Hepatocyte (in vitro differentiated cells): ENCODE results near the gene RAB3C. TPM values are rescaled to one million over a fixed set of nuclear protein-coding genes. Genes with fewer than 3 reads are reported as not detected.

Experiments used
- DNase-seq: peaks from one replicate; pipeline ENCODE4 v3.0.0-alpha.2; 2016; ENCODE audit warnings: low spot score
- H2AFZ ChIP-seq: fragments of 200-600 bp; sonication (generic); 2 replicates; pipeline ENCODE4 v1.6.0; 2016; ENCODE audit warnings: antibody characterized with exemption, mild to moderate bottlenecking
- H3K27ac ChIP-seq: fragments of 200-600 bp; sonication (generic); 2 replicates; pipeline ENCODE4 v1.5.1; 2016; ENCODE audit warnings: mild to moderate bottlenecking
- H3K27me3 ChIP-seq: fragments of 200-600 bp; sonication (generic); 2 replicates; pipeline ENCODE4 v1.6.1; 2016
- H3K36me3 ChIP-seq: fragments of 200-600 bp; sonication (generic); replicated peaks from 2 replicates; pipeline ENCODE4 v1.5.1; 2016; ENCODE audit warnings: low read depth; ENCODE audit not compliant: insufficient read depth
- H3K4me1 ChIP-seq: fragments of 200-600 bp; sonication (generic); 2 replicates; pipeline ENCODE4 v1.5.1; 2016; ENCODE audit warnings: mild to moderate bottlenecking, moderate library complexity; ENCODE audit not compliant: insufficient read depth
- H3K4me2 ChIP-seq: fragments of 200-600 bp; sonication (generic); 2 replicates; pipeline ENCODE4 v1.6.0; 2016
- H3K4me3 ChIP-seq: fragments of 200-600 bp; sonication (generic); 2 replicates; pipeline ENCODE4 v1.5.1; 2016; ENCODE audit warnings: mild to moderate bottlenecking
- H3K79me2 ChIP-seq: fragments of 200-600 bp; sonication (generic); 2 replicates; pipeline ENCODE4 v1.6.0; 2017; ENCODE audit warnings: mild to moderate bottlenecking
- H3K9me2 ChIP-seq: fragments of 200-600 bp; sonication (generic); replicated peaks from 2 replicates; pipeline ENCODE4 v1.6.0; 2017; ENCODE audit warnings: mild to moderate bottlenecking; ENCODE audit not compliant: insufficient read depth
- H3K9me3 ChIP-seq: fragments of 200-600 bp; sonication (generic); 2 replicates; pipeline ENCODE4 v1.5.1; 2016; ENCODE audit warnings: low read depth, mild to moderate bottlenecking
- H4K20me1 ChIP-seq: fragments of 200-600 bp; sonication (generic); 2 replicates; pipeline ENCODE4 v1.6.0; 2016; ENCODE audit warnings: mild to moderate bottlenecking; ENCODE audit not compliant: insufficient read depth, poor library complexity, severe bottlenecking
- CTCF ChIP-seq: fragments of 200-600 bp; sonication (generic); IDR thresholded peaks from 2 replicates; pipeline ENCODE4 v1.5.1; 2016; ENCODE audit warnings: antibody characterized with exemption, mild to moderate bottlenecking; ENCODE audit not compliant: poor library complexity
- EZH2 ChIP-seq: fragments of 200-600 bp; sonication (generic); IDR thresholded peaks from 2 replicates; pipeline ENCODE4 v1.6.1; 2016; ENCODE audit warnings: antibody characterized with exemption, mild to moderate bottlenecking, borderline replicate concordance
- EZH2phosphoT487 ChIP-seq: fragments of 200-600 bp; sonication (generic); IDR thresholded peaks from one replicate; pipeline ENCODE4 v1.6.1; 2018; ENCODE audit warnings: antibody characterized with exemption, mild to moderate bottlenecking, low read depth, moderate library complexity; ENCODE audit not compliant: unreplicated experiment, severe bottlenecking
- WGBS: methylation state at CpG from one replicate; pipeline ENCODE4 v1.1.6; 2016; ENCODE audit warnings: low lambda C conversion rate; ENCODE audit errors: missing lambda C conversion rate; 5-methylcytosine and 5-hydroxymethylcytosine counted together
- polyA plus RNA-seq: library from polyadenylated mRNA; unstranded; fragments of >200 nt; fragmentation: Nextera tagmentation; extraction: Ambion mirVana; gene quantifications from 2 replicates; pipeline ENCODE4 v1.2.1, GENCODE V29; 2016
- total RNA-seq: library from RNA; depleted of rRNA; stranded (reverse); fragments of >200 nt; gene quantifications from 2 replicates; pipeline ENCODE4 v1.2.3, GENCODE V29; 2014

The RAB3C gene
- total and polyA plus RNA-seq, 2 experiments from 2014 or later, result 5.2 to 6.4 TPM

DNA sequence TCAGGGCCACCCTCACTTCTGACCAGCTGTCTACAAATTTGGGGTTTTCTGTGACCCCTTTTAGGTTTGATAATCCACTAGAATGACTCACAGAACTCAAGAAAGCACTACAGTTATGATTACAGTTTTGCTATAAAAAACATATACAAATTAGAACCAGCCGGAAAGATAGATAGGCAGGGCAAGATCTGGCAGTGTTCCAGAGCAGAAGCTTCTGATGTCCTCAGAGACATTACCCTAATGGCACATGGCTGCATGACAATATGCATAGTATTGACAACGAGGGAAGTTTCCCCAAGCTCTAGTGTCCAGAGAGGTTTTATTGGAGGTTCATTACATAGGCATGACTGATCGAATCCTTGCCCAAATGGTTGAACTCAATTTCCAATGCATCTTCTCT lies 158.1 kb downstream of the RAB3C start:
- Histone ChIP-seq H3K36me3 (no peaks in the 10 kb centered on the region), H3K4me1 (peaks cover 6% of the 10 kb centered on the region), H4K20me1 (no peaks in the 10 kb centered on the region), H3K27ac (no peak overlapping the region), H3K4me3 (no peak overlapping the region), H3K4me2 (no peak overlapping the region), H3K9me2 (no peaks in the 10 kb centered on the region), H3K79me2 (no peaks in the 10 kb centered on the region), H3K27me3 (no peaks in the 10 kb centered on the region), H3K9me3 (no peaks in the 10 kb centered on the region), H2AFZ (no peak overlapping the region)
- no peak for DNase-seq
- 90% methylated on average over 3 of the region's 3 CpGs for WGBS
- TF ChIP-seq CTCF (no peak), EZH2 (no peak), EZH2phosphoT487 (no peak)

DNA sequence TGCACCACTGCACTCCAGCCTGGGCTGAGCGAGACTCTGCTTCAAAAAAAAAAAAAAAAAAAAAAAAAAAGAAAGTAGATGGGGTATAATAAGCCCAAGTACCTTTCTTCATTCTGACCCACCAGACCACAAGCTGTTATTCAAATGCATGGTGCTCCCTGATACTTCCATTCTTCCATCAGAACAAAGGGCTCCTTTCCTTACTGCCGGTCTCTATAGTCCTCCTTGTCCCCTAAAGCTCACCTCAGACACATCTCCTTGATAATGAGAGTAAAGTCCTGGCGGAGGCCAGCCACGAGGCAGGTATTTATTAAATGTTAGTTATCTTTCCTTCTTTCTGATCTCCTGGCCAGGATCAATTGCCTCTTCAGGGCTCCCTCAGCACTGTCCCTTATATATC lies 162.5 kb downstream of the RAB3C start:
- DNase-seq, result no peak
- Histone ChIP-seq H3K27ac (no peak overlapping the region), H3K79me2 (no peaks in the 10 kb centered on the region), H2AFZ (no peak overlapping the region), H3K4me2 (no peak overlapping the region), H3K36me3 (no peaks in the 10 kb centered on the region), H3K4me1 (no peaks in the 10 kb centered on the region), H3K9me3 (no peaks in the 10 kb centered on the region), H3K27me3 (no peaks in the 10 kb centered on the region), H4K20me1 (no peaks in the 10 kb centered on the region), H3K4me3 (no peak overlapping the region), H3K9me2 (no peaks in the 10 kb centered on the region)
- no peak for TF ChIP-seq CTCF
- TF ChIP-seq EZH2, result no peak
- no peak for TF ChIP-seq EZH2phosphoT487
- WGBS, result 73% methylated on average over 4 of the region's 4 CpGs

DNA sequence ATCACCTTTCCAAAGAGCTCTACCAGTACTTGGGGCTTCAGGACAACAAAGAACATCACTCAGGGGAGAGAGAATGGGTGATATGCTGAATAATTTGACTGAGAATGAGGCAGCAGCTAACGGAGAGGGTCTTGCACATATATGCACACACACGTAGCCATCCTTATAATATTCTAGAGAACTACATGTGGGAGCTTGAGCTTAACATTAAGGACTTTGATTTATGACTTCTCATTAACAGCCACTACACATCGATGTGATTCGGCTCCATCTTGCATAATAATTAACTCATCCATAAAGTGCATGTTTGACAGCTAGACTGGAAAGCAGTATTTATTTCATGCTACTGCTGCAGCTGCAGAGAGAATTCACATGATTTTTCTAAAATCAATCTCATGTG lies 163.4 kb downstream of the RAB3C start:
- no peaks in the 10 kb centered on the region for H3K4me1 ChIP-seq
- no peak overlapping the region for H3K4me2 ChIP-seq
- TF ChIP-seq CTCF (no peak), EZH2 (no peak), EZH2phosphoT487 (no peak)
- no peak for DNase-seq
- no peaks in the 10 kb centered on the region for H3K27me3 ChIP-seq
- WGBS, result 51% methylated on average over 4 of the region's 4 CpGs
- no peaks in the 10 kb centered on the region for H4K20me1 ChIP-seq
- no peak overlapping the region for H3K4me3 ChIP-seq
- no peaks in the 10 kb centered on the region for H3K79me2 ChIP-seq
- no peak overlapping the region for H2AFZ ChIP-seq
- no peaks in the 10 kb centered on the region for H3K9me3 ChIP-seq
- H3K36me3 ChIP-seq, result no peaks in the 10 kb centered on the region
- no peak overlapping the region for H3K27ac ChIP-seq
- no peaks in the 10 kb centered on the region for H3K9me2 ChIP-seq

DNA sequence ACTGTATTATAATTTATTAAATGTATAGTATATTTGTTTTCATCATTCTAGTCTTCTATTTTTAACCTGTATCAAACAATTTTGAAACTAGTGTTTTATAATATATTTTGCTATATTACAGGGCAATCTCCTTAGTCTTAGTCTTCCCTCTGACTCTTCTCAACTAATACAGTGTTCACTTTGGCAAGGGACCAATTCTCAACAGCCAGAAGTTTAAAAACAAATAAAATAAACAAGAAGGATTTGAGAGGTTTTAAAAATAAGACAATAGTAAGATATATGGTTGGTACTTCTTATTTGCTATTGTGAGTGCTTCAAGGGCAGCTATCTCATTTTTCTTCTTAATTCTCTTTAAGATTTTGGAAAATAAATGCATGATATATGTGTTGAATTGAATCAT lies 167.2 kb downstream of the RAB3C start:
- Histone ChIP-seq H3K79me2 (no peaks in the 10 kb centered on the region), H3K9me3 (no peaks in the 10 kb centered on the region), H4K20me1 (no peaks in the 10 kb centered on the region), H3K4me2 (no peak overlapping the region), H3K9me2 (no peaks in the 10 kb centered on the region), H3K27ac (no peak overlapping the region), H3K36me3 (no peaks in the 10 kb centered on the region), H3K27me3 (no peaks in the 10 kb centered on the region), H3K4me3 (no peak overlapping the region), H3K4me1 (no peaks in the 10 kb centered on the region), H2AFZ (no peak overlapping the region)
- TF ChIP-seq CTCF (no peak), EZH2phosphoT487 (no peak), EZH2 (no peak)
- DNase-seq, result no peak
